GM23248 (cell line): ENCODE measurements around the gene OPRL1.

Experiments used
- EZH2 ChIP-seq: fragments of 200-600 bp; sonication (generic); IDR thresholded peaks from 2 replicates; pipeline ENCODE4 v1.6.1; 2018; ENCODE audit warnings: antibody characterized with exemption, mild to moderate bottlenecking; ENCODE audit not compliant: insufficient read depth, poor library complexity, severe bottlenecking
- EZH2phosphoT487 ChIP-seq: fragments of 200-600 bp; sonication (generic); IDR thresholded peaks from 2 replicates; pipeline ENCODE4 v1.6.1; 2018; ENCODE audit warnings: antibody characterized with exemption, moderate library complexity, mild to moderate bottlenecking, low read depth; ENCODE audit not compliant: insufficient read depth

GRCh38 chr20:64050261-64051032 lies 29.4 kb upstream of the OPRL1 start:
- no peak for TF ChIP-seq EZH2
- TF ChIP-seq EZH2phosphoT487 = no peak
